Uterus (tissue), 2 donors: ENCODE measurements around the gene SSB.

Source experiments
- CTCF ChIP-seq, 4 experiments: fragments of 200-600 bp in 2 of 4; fragments of 450-650 bp in 2 of 4; sonication (generic) in 2 of 4; IDR thresholded peaks; one replicate each; pipeline ENCODE4 v1.5.1; 2016 to 2019; ENCODE audit warnings: antibody characterized with exemption in 4 of 4, mild to moderate bottlenecking in 2 of 4, moderate library complexity in 1 of 4
- POLR2A ChIP-seq, 2 donors: fragments of 450-650 bp; IDR thresholded peaks; one replicate each; pipeline ENCODE4 v1.6.1; 2016; ENCODE audit warnings: antibody characterized with exemption in 2 of 2, mild to moderate bottlenecking in 1 of 2, moderate library complexity in 1 of 2

GRCh38 chr2:169853041-169853668, 54.5 kb downstream of the SSB start:
- no peak for TF ChIP-seq CTCF (IDR thresholded peaks at IDR 0.05)
- TF ChIP-seq POLR2A (IDR thresholded peaks at IDR 0.05), result no peak
